Mucosa of descending colon (tissue), 3 donors: ENCODE data around the gene ENTREP1. TPM values are rescaled to one million over a fixed set of nuclear protein-coding genes. Genes with fewer than 3 reads are reported as not detected.

Experiments
- ATAC-seq: fragments of 200-7000 bp; cut with Tn5 transposase; one replicate; pipeline ENCODE4 v1.9.1; 2020; ENCODE audit warnings: mild to moderate bottlenecking, moderate library complexity
- DNase-seq, 3 donors: peaks; one replicate each; pipeline ENCODE4 v3.0.0-alpha.2; 2020
- H3K36me3 ChIP-seq: fragments of 200-600 bp; one replicate; pipeline ENCODE4 v1.8.0; 2021; ENCODE audit warnings: low read depth, mild to moderate bottlenecking
- H3K4me1 ChIP-seq: fragments of 200-600 bp; one replicate; pipeline ENCODE4 v1.8.0; 2021; ENCODE audit warnings: low read depth, mild to moderate bottlenecking
- H3K4me3 ChIP-seq: fragments of 200-600 bp; one replicate; pipeline ENCODE4 v1.8.0; 2021; ENCODE audit warnings: mild to moderate bottlenecking
- H3K9me3 ChIP-seq: fragments of 200-600 bp; one replicate; pipeline ENCODE4 v1.8.0; 2021; ENCODE audit warnings: mild to moderate bottlenecking
- CTCF ChIP-seq: fragments of 200-600 bp; IDR thresholded peaks from one replicate; pipeline ENCODE4 v1.8.0; 2022; ENCODE audit warnings: antibody characterized with exemption, mild to moderate bottlenecking
- intact Hi-C, 2 donors: fragments of 100-400 bp; cut with DNase I in 1 of 2; cut with micrococcal nuclease in 1 of 2; formaldehyde crosslinking; loops; one replicate each; pipeline versions ENCODE4 v1.11.0 to v1.11.1; 2022; cut with DNase I, micrococcal nuclease
- total RNA-seq, 3 donors: library from RNA; stranded (reverse); fragmentation: NEBNext Ultra II Directional in 2 of 3; extraction: Animal tissue kit (Norgen Biotek cat#: 25700) in 2 of 3; gene quantifications; one replicate each; pipeline versions ENCODE4 v1.2.1 to v1.2.4, GENCODE V29; 2021 to 2023
- donor health status: DM: no; HTN: no; CAD: no; lungs with moderate emphysema.
- donor health status: DM: no; HTN: no; CAD: no.
- donor health status: DM: no; HTN: yes; CAD: no.

Gene ENTREP1
- total RNA-seq, 3 donors from 2014 or later, result 1.3 to 4.1 (median 3.4) TPM

GRCh38 chr9:69325409-69326212 is 596 bp downstream of the ENTREP1 start:
- Histone ChIP-seq H3K4me3 (no peak overlapping the region), H3K9me3 (no peaks in the 10 kb centered on the region), H3K4me1 (peaks cover 11% of the 10 kb centered on the region), H3K36me3 (no peaks in the 10 kb centered on the region)
- ATAC-seq (peak; percentile 24), DNase-seq (peak; percentile 28 to 58 (median 53))
- intact Hi-C loops, result no loop called here
- TF ChIP-seq CTCF, result no peak

GRCh38 chr9:69326261-69326660 is 1.2 kb downstream of the ENTREP1 start:
- H3K9me3 ChIP-seq, result no peaks in the 10 kb centered on the region
- no peak overlapping the region for H3K4me3 ChIP-seq
- DNase-seq (no peak), ATAC-seq (no peak)
- TF ChIP-seq CTCF, result no peak
- peaks cover 11% of the 10 kb centered on the region for H3K4me1 ChIP-seq
- H3K36me3 ChIP-seq, result no peaks in the 10 kb centered on the region
- intact Hi-C loops, result no loop called here

- Histone ChIP-seq H3K36me3 (no peaks in the 10 kb centered on the region), H3K9me3 (no peaks in the 10 kb centered on the region), H3K4me3 (no peak overlapping the region), H3K4me1 (no peaks in the 10 kb centered on the region)
- intact Hi-C loops, result no loop called here
- ATAC-seq (no peak), DNase-seq (no peak)
- TF ChIP-seq CTCF, result no peak
Measured at GRCh38 chr9:69330580-69330979, 5.6 kb downstream of the ENTREP1 start.

- DNase-seq (no peak), ATAC-seq (no peak)
- no peak for TF ChIP-seq CTCF
- no peaks in the 10 kb centered on the region for H3K9me3 ChIP-seq
- intact Hi-C loops, result no loop called here
- H3K36me3 ChIP-seq, result no peaks in the 10 kb centered on the region
- H3K4me1 ChIP-seq, result no peaks in the 10 kb centered on the region
- no peak overlapping the region for H3K4me3 ChIP-seq
Measured at GRCh38 chr9:69331444-69331843, 6.4 kb downstream of the ENTREP1 start.

- TF ChIP-seq CTCF, result no peak
- intact Hi-C loops, result no loop called here
Measured at GRCh38 chr9:69332067-69332685, 7.2 kb downstream of the ENTREP1 start.

More at GRCh38 chr9:69332067-69332685, 7.2 kb downstream of the ENTREP1 start:
- Histone ChIP-seq H3K9me3 (no peaks in the 10 kb centered on the region), H3K36me3 (no peaks in the 10 kb centered on the region), H3K4me3 (no peak overlapping the region), H3K4me1 (no peaks in the 10 kb centered on the region)
- no peak for DNase-seq
- no peak for ATAC-seq
